CD14-positive monocyte (primary cell): ENCODE measurements around the gene ACSF3. TPM values are rescaled to one million over a fixed set of nuclear protein-coding genes. Genes with fewer than 3 reads are reported as not detected.

Experiments used
- DNase-seq, 3 donors: peaks; one replicate each; pipeline ENCODE4 v3.0.0-alpha.2; 2011 to 2022
- H2AFZ ChIP-seq: 2 replicates; pipeline ENCODE4 v1.6.0; 2012; ENCODE audit warnings: mild to moderate bottlenecking, low read depth, low read length, inconsistent platforms; ENCODE audit not compliant: insufficient read depth, poor library complexity, severe bottlenecking
- H3K27ac ChIP-seq, 2 donors: 1 replicate in 1 of 2; 2 replicates in 1 of 2; pipeline ENCODE4 v1.5.1; 2012 to 2013; ENCODE audit warnings: low read length in 2 of 2, control low read depth in 1 of 2, inconsistent platforms in 1 of 2, low read depth in 1 of 2, mild to moderate bottlenecking in 1 of 2
- H3K27me3 ChIP-seq, 2 donors: one replicate each; pipeline versions ENCODE4 v1.6.0 to v1.6.1; 2011 to 2013; ENCODE audit warnings: low read length in 2 of 2; ENCODE audit not compliant: control insufficient read depth in 2 of 2, insufficient read depth in 2 of 2
- H3K36me3 ChIP-seq, 2 donors: replicated peaks in 1 of 2; 1 replicate in 1 of 2; 2 replicates in 1 of 2; pipeline versions ENCODE4 v1.5.1 to v1.6.1; 2012 to 2013; ENCODE audit warnings: low read length in 2 of 2, control low read depth in 1 of 2, inconsistent platforms in 1 of 2, mild to moderate bottlenecking in 1 of 2; ENCODE audit not compliant: insufficient read depth in 2 of 2, control insufficient read depth in 1 of 2
- H3K4me1 ChIP-seq, 2 donors: 1 replicate in 1 of 2; 2 replicates in 1 of 2; pipeline versions ENCODE4 v1.5.1 to v1.6.1; 2012 to 2013; ENCODE audit warnings: low read length in 2 of 2, control low read depth in 1 of 2, inconsistent platforms in 1 of 2, mild to moderate bottlenecking in 1 of 2, moderate library complexity in 1 of 2; ENCODE audit not compliant: insufficient read depth in 2 of 2, control insufficient read depth in 1 of 2
- H3K4me2 ChIP-seq: replicated peaks from 2 replicates; pipeline ENCODE3; 2012; ENCODE audit warnings: low read length, moderate library complexity, mild to moderate bottlenecking; ENCODE audit not compliant: poor library complexity, severe bottlenecking; ENCODE audit errors: extremely low read depth
- H3K4me3 ChIP-seq, 3 experiments: fragments of 200-600 bp in 1 of 3; sonication (generic) in 1 of 3; replicated peaks in 1 of 3; 1 replicate in 2 of 3; 2 replicates in 1 of 3; pipeline ENCODE4 v1.5.1; 2011 to 2013; ENCODE audit warnings: low read length in 3 of 3, mild to moderate bottlenecking in 3 of 3, control low read depth in 2 of 3, low read depth in 2 of 3, inconsistent platforms in 1 of 3, moderate library complexity in 1 of 3
- H3K79me2 ChIP-seq: 2 replicates; pipeline ENCODE4 v1.6.0; 2012; ENCODE audit warnings: mild to moderate bottlenecking, control low read depth, inconsistent platforms, low read length, moderate library complexity; ENCODE audit not compliant: insufficient read depth
- H3K9ac ChIP-seq: 2 replicates; pipeline ENCODE4 v1.6.0; 2017; ENCODE audit warnings: low read length, mild to moderate bottlenecking; ENCODE audit not compliant: insufficient read depth, poor library complexity, severe bottlenecking
- H3K9me3 ChIP-seq, 2 donors: replicated peaks in 1 of 2; 1 replicate in 1 of 2; 2 replicates in 1 of 2; pipeline versions ENCODE4 v1.5.1 to v1.6.1; 2012 to 2013; ENCODE audit warnings: low read length in 2 of 2, control low read depth in 1 of 2; ENCODE audit not compliant: control insufficient read depth in 1 of 2, insufficient read depth in 1 of 2
- H4K20me1 ChIP-seq: 2 replicates; pipeline ENCODE4 v1.6.0; 2012; ENCODE audit warnings: mild to moderate bottlenecking, low read length, control low read depth, moderate library complexity; ENCODE audit not compliant: insufficient read depth
- H3K27ac Mint-ChIP-seq, 7 donors: one replicate each; pipeline ENCODE4 v1.8.0; 2020; ENCODE audit warnings: mild to moderate bottlenecking in 7 of 7, mixed read lengths in 7 of 7, moderate library complexity in 6 of 7, inconsistent platforms in 2 of 7
- H3K27me3 Mint-ChIP-seq, 3 donors: one replicate each; pipeline ENCODE4 v1.8.0; 2021 to 2022; ENCODE audit warnings: low read depth in 3 of 3, mild to moderate bottlenecking in 3 of 3, mixed read lengths in 3 of 3, moderate library complexity in 3 of 3, inconsistent platforms in 1 of 3
- H3K36me3 Mint-ChIP-seq, 2 donors: one replicate each; pipeline ENCODE4 v1.8.0; 2020; ENCODE audit warnings: mixed read lengths in 2 of 2, inconsistent platforms in 1 of 2, mild to moderate bottlenecking in 1 of 2
- H3K4me1 Mint-ChIP-seq: one replicate; pipeline ENCODE4 v1.8.0; 2020; ENCODE audit warnings: mild to moderate bottlenecking, mixed read lengths
- H3K4me3 Mint-ChIP-seq, 2 donors: one replicate each; pipeline ENCODE4 v1.8.0; 2020; ENCODE audit warnings: mild to moderate bottlenecking in 2 of 2, mixed read lengths in 2 of 2, moderate library complexity in 1 of 2
- H3K9me3 Mint-ChIP-seq, 7 donors: one replicate each; pipeline ENCODE4 v1.8.0; 2020 to 2022; ENCODE audit warnings: mixed read lengths in 7 of 7, mild to moderate bottlenecking in 6 of 7, moderate library complexity in 6 of 7, inconsistent platforms in 2 of 7
- CTCF ChIP-seq: fragments of 200-600 bp; IDR thresholded peaks from one replicate; pipeline ENCODE4 v1.8.0; 2022; ENCODE audit warnings: antibody characterized with exemption, mild to moderate bottlenecking
- WGBS: methylation state at CpG from one replicate; pipeline ENCODE4 v1.1.5; 2013; ENCODE audit warnings: missing lambda C conversion rate; ENCODE audit not compliant: insufficient coverage; 5-methylcytosine and 5-hydroxymethylcytosine counted together
- intact Hi-C, 2 donors: fragments of 100-400 bp; cut with micrococcal nuclease; formaldehyde crosslinking; loops; one replicate each; pipeline versions ENCODE4 v1.15.0 to v1.15.1; 2023
- polyA plus RNA-seq, 3 donors: library from polyadenylated mRNA; depleted of rRNA in 1 of 3; unstranded in 2 of 3; stranded (reverse) in 1 of 3; fragments of 300-500 nt in 2 of 3; fragments of >200 nt in 1 of 3; fragmentation: Illumina TruSeq in 2 of 3; gene quantifications; 1 replicate in 2 of 3; 2 replicates in 1 of 3; pipeline ENCODE4 v1.2.3, GENCODE V29; 2012 to 2021

Gene ACSF3
- polyA plus RNA-seq, 3 donors: 23.5 to 26.7 (median 26.4) TPM

GRCh38 chr16:89202422-89203215 lies 109.0 kb downstream of the ACSF3 start:
- Mint-ChIP-seq H3K27me3 (peaks cover 50 to 73% (median 62%) of the 10 kb centered on the region in 3 donors), H3K9me3 (peaks cover 3 to 20% (median 16%) of the 10 kb centered on the region in 7 donors), H3K27ac (no peak overlapping the region), H3K36me3 (peaks cover 3 to 6% of the 10 kb centered on the region in 2 donors), H3K4me1 (peaks cover 16% of the 10 kb centered on the region), H3K4me3 (peak overlapping the region; percentile 53 to 85)
- H3K4me3 ChIP-seq: no peak overlapping the region
- no peak overlapping the region for H2AFZ ChIP-seq
- H4K20me1 ChIP-seq: no peaks in the 10 kb centered on the region
- DNase-seq: no peak
- H3K36me3 ChIP-seq: no peaks in the 10 kb centered on the region
- intact Hi-C loops: no loop called here
- H3K9ac ChIP-seq: no peak overlapping the region
- peaks cover 8 to 9% of the 10 kb centered on the region in 2 donors for H3K9me3 ChIP-seq
- H3K4me2 ChIP-seq: no peak overlapping the region
- H3K27me3 ChIP-seq: peaks cover 31 to 51% of the 10 kb centered on the region in 2 donors
- no peak overlapping the region for H3K27ac ChIP-seq
- WGBS: 34% methylated on average over 31 of the region's 49 CpGs
- peaks cover 15 to 21% of the 10 kb centered on the region in 2 donors for H3K4me1 ChIP-seq
- no peak for TF ChIP-seq CTCF
- H3K79me2 ChIP-seq: no peaks in the 10 kb centered on the region

Other genes starting within 250 kb of the ACSF3 start
- gene GALNS, start 236.9 kb upstream of the ACSF3 start, polyA plus RNA-seq: 10 to 100 TPM; 20.2 to 34.4 (median 32.2) TPM
- gene TRAPPC2L, start 236.7 kb upstream of the ACSF3 start, polyA plus RNA-seq: 10 to 100 TPM; 38.8 to 89.3 (median 82.4) TPM
- under 1 TPM in 1 of 3 donors, not detected in 2; 0.39 TPM for gene PABPN1L, start 227.2 kb upstream of the ACSF3 start, polyA plus RNA-seq
- gene CBFA2T3, start 116.6 kb upstream of the ACSF3 start, polyA plus RNA-seq: 10 to 100 TPM in 1 of 3 donors, 1 to 10 TPM in 2; 5.3 to 32.2 (median 6.2) TPM
- gene CDH15, start 77.9 kb downstream of the ACSF3 start, polyA plus RNA-seq: not detected
- gene SLC22A31, start 106.7 kb downstream of the ACSF3 start, polyA plus RNA-seq: under 1 TPM in 1 of 3 donors, not detected in 2; 0.29 TPM
- gene ZNF778, start 123.9 kb downstream of the ACSF3 start, polyA plus RNA-seq: 1 to 10 TPM in 1 of 3 donors, under 1 TPM in 2; 0.51 to 9.0 (median 0.60) TPM